ENCODE measurements around the gene SERINC5.

SERINC5 gene

DNA sequence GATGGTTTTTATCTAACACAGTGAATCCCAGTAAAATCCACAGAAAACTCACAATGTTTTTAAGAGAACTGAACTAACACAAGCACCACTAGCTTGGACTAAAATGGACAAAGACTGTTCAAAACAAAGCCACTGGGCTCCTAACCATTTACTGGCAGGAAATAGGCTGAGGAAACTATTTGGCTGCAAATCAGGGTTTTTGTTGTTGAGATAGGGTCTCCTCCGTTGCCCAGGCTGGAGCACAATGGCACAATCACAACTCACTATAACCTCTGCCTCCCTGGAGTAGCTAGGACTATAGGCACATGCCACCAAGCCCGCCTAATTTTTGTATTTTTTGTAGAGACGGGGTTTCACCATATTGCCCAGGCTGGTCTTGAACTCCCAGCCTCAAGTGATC is 121.0 kb downstream of the SERINC5 start:
- H4K20me1 ChIP-seq (ENCODE audit: insufficient read depth) = no peaks in the 10 kb centered on the region
- H3K4me2 ChIP-seq = no peak overlapping the region
- no peak overlapping the region for H3K9ac ChIP-seq
- H3K27me3 ChIP-seq (ENCODE audit: insufficient read depth, low read depth) = no peaks in the 10 kb centered on the region
- H3K36me3 ChIP-seq (ENCODE audit: insufficient read depth) = no peaks in the 10 kb centered on the region
- H3K27ac ChIP-seq = no peak overlapping the region
- H3K79me2 ChIP-seq (ENCODE audit: insufficient read depth, low read depth) = no peaks in the 10 kb centered on the region
- no peaks in the 10 kb centered on the region for H3K4me1 ChIP-seq (ENCODE audit: low read depth, poor library complexity, severe bottlenecking)
- no peak overlapping the region for H2AFZ ChIP-seq (ENCODE audit: low read depth)
- H3K4me3 ChIP-seq (IDR thresholded peaks at IDR 0.05; ENCODE audit: insufficient read depth, low read depth, low read length) = no peak overlapping the region
- TF ChIP-seq, protein P1, sequence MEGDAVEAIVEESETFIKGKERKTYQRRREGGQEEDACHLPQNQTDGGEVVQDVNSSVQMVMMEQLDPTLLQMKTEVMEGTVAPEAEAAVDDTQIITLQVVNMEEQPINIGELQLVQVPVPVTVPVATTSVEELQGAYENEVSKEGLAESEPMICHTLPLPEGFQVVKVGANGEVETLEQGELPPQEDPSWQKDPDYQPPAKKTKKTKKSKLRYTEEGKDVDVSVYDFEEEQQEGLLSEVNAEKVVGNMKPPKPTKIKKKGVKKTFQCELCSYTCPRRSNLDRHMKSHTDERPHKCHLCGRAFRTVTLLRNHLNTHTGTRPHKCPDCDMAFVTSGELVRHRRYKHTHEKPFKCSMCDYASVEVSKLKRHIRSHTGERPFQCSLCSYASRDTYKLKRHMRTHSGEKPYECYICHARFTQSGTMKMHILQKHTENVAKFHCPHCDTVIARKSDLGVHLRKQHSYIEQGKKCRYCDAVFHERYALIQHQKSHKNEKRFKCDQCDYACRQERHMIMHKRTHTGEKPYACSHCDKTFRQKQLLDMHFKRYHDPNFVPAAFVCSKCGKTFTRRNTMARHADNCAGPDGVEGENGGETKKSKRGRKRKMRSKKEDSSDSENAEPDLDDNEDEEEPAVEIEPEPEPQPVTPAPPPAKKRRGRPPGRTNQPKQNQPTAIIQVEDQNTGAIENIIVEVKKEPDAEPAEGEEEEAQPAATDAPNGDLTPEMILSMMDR (conservative IDR thresholded peaks at IDR 0.05; ENCODE audit: low read depth, low read length) = no peak

DNA sequence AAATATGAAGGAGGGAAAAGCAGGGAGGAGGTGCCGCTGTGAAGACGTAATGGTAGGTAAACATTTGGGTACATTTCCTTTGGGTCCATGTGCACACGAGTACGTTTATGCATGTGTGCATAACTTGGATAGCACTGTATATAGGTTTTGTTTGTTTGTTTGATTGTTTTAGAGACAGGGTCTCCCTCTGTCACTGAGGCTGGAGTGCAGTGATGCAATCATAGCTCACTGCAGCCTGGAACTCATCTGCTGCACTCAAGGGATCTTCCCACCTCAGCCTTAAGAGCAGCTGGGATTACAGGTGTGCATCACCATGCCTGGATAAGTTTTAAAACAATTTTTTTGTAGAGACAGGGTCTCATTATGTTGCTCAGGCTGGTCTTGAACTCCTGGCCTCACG is 126.7 kb downstream of the SERINC5 start:
- Histone ChIP-seq H3K4me2 (no peak overlapping the region), H3K27ac (no peak overlapping the region), H4K20me1 (ENCODE audit: insufficient read depth) (no peaks in the 10 kb centered on the region), H3K27me3 (ENCODE audit: insufficient read depth, low read depth) (no peaks in the 10 kb centered on the region), H3K36me3 (ENCODE audit: insufficient read depth) (no peaks in the 10 kb centered on the region), H3K4me1 (ENCODE audit: low read depth, poor library complexity, severe bottlenecking) (no peaks in the 10 kb centered on the region), H3K9ac (no peak overlapping the region), H3K79me2 (ENCODE audit: insufficient read depth, low read depth) (no peaks in the 10 kb centered on the region), H3K4me3 (IDR thresholded peaks at IDR 0.05; ENCODE audit: insufficient read depth, low read depth, low read length) (no peak overlapping the region), H2AFZ (ENCODE audit: low read depth) (no peak overlapping the region)
- TF ChIP-seq, protein P1 (conservative IDR thresholded peaks at IDR 0.05; ENCODE audit: low read depth, low read length) = no peak

DNA sequence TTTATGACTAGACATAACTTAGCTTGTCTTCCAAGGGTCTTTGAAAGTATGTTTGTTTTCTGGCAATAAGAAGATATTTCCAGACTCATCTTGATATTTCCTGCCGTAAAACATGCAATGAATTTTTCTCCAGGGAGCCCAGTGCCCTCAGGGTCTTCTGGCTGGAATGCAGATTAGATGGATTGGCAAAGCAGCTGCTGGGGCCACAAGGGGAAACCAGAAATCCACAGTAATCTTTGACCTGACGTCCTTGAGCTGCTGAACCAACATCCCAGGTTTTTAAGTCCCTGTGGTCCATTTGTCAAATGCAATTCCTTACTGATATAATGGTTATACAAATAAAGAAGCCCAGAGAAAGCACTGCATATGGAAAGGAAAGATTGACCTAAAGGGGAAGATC is 127.7 kb downstream of the SERINC5 start:
- Histone ChIP-seq H3K36me3 (ENCODE audit: insufficient read depth) (no peaks in the 10 kb centered on the region), H3K4me3 (IDR thresholded peaks at IDR 0.05; ENCODE audit: insufficient read depth, low read depth, low read length) (no peak overlapping the region), H3K4me2 (no peak overlapping the region), H3K4me1 (ENCODE audit: low read depth, poor library complexity, severe bottlenecking) (no peaks in the 10 kb centered on the region), H4K20me1 (ENCODE audit: insufficient read depth) (no peaks in the 10 kb centered on the region), H2AFZ (ENCODE audit: low read depth) (no peak overlapping the region), H3K27ac (no peak overlapping the region), H3K79me2 (ENCODE audit: insufficient read depth, low read depth) (no peaks in the 10 kb centered on the region), H3K9ac (no peak overlapping the region), H3K27me3 (ENCODE audit: insufficient read depth, low read depth) (no peaks in the 10 kb centered on the region)
- TF ChIP-seq, protein P1 (conservative IDR thresholded peaks at IDR 0.05; ENCODE audit: low read depth, low read length) = no peak

DNA sequence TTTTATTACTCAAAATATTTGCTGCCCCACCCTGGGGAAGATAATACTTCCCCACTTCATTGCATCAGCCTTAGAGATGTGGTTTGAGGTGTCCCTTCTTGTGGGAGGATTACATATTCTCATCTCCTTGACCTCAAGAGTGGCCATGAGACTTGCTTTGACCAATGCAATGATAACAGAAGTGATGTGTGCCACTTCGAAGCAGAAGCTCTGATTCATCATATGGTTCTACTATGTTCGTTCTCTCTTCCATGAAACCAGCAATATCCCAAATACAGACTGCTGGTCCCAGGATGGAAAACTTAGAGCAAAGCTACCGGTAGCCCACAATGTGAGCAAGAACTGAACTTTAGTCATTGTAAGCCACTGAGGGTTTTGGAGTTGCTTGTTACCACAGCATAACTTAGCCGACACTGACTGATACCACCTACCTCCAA is 128.7 kb downstream of the SERINC5 start:
- no peaks in the 10 kb centered on the region for H3K36me3 ChIP-seq (ENCODE audit: insufficient read depth)
- no peaks in the 10 kb centered on the region for H3K4me1 ChIP-seq (ENCODE audit: low read depth, poor library complexity, severe bottlenecking)
- H4K20me1 ChIP-seq (ENCODE audit: insufficient read depth) = no peaks in the 10 kb centered on the region
- TF ChIP-seq, protein P1 (conservative IDR thresholded peaks at IDR 0.05; ENCODE audit: low read depth, low read length) = no peak
- H3K4me3 ChIP-seq (IDR thresholded peaks at IDR 0.05; ENCODE audit: insufficient read depth, low read depth, low read length) = no peak overlapping the region
- no peak overlapping the region for H3K27ac ChIP-seq
- no peaks in the 10 kb centered on the region for H3K27me3 ChIP-seq (ENCODE audit: insufficient read depth, low read depth)
- H3K4me2 ChIP-seq = no peak overlapping the region
- H3K79me2 ChIP-seq (ENCODE audit: insufficient read depth, low read depth) = no peaks in the 10 kb centered on the region
- H2AFZ ChIP-seq (ENCODE audit: low read depth) = no peak overlapping the region
- no peak overlapping the region for H3K9ac ChIP-seq

Data from KMS-11 (cell line).